ENCODE data around the gene ELOVL6. TPM values are rescaled to one million over a fixed set of nuclear protein-coding genes. Genes with fewer than 3 reads are reported as not detected.

The ELOVL6 gene
- total and polyA plus RNA-seq, 4 donors = 19.5 to 38.8 (median 37.5) TPM

- TF ChIP-seq, protein P1, sequence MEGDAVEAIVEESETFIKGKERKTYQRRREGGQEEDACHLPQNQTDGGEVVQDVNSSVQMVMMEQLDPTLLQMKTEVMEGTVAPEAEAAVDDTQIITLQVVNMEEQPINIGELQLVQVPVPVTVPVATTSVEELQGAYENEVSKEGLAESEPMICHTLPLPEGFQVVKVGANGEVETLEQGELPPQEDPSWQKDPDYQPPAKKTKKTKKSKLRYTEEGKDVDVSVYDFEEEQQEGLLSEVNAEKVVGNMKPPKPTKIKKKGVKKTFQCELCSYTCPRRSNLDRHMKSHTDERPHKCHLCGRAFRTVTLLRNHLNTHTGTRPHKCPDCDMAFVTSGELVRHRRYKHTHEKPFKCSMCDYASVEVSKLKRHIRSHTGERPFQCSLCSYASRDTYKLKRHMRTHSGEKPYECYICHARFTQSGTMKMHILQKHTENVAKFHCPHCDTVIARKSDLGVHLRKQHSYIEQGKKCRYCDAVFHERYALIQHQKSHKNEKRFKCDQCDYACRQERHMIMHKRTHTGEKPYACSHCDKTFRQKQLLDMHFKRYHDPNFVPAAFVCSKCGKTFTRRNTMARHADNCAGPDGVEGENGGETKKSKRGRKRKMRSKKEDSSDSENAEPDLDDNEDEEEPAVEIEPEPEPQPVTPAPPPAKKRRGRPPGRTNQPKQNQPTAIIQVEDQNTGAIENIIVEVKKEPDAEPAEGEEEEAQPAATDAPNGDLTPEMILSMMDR (IDR thresholded peaks at IDR 0.05; ENCODE audit: low read depth, low read length, missing input control) = no peak
- TF ChIP-seq FOXA2 (IDR thresholded peaks at IDR 0.05) (no peak), TAF1 (conservative IDR thresholded peaks at IDR 0.05) (no peak), RXRA (IDR thresholded peaks at IDR 0.05) (no peak), NR2F2 (IDR thresholded peaks at IDR 0.05) (no peak), JUND (IDR thresholded peaks at IDR 0.05) (no peak), EGR1 (IDR thresholded peaks at IDR 0.05; ENCODE audit: low read depth in 2 of 2) (no peak), RAD21 (IDR thresholded peaks at IDR 0.05) (no peak)
- TF ChIP-seq, protein P2, sequence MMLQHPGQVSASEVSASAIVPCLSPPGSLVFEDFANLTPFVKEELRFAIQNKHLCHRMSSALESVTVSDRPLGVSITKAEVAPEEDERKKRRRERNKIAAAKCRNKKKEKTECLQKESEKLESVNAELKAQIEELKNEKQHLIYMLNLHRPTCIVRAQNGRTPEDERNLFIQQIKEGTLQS (IDR thresholded peaks at IDR 0.05) = no peak
Observed at GRCh38 chr4:110160618-110161017, 37.8 kb downstream of the ELOVL6 start (continued).

- 88% methylated on average over 4 of the region's 4 CpGs for WGBS
- Histone ChIP-seq H3K36me3 (ENCODE audit: control insufficient read depth in 4 of 4, insufficient read depth in 3 of 4, low read depth in 1 of 4, low read length in 3 of 4) (no peaks in the 10 kb centered on the region), H3K27ac (ENCODE audit: low read depth in 1 of 2, low read length in 2 of 2) (no peak overlapping the region), H3K4me3 (ENCODE audit: low read depth in 1 of 3, low read length in 3 of 3) (no peak overlapping the region), H3K9ac (ENCODE audit: low read depth in 1 of 2, low read length in 2 of 2) (no peak overlapping the region), H3K9me3 (ENCODE audit: control insufficient read depth in 4 of 4, low read length in 3 of 4) (no peaks in the 10 kb centered on the region), H3K27me3 (ENCODE audit: control insufficient read depth in 4 of 4, insufficient read depth in 4 of 4, low read length in 3 of 4) (no peaks in the 10 kb centered on the region), H3K4me1 (ENCODE audit: control insufficient read depth in 4 of 4, insufficient read depth in 4 of 4, low read length in 3 of 4) (peaks cover 0 to 2% (median under 1%) of the 10 kb centered on the region in 4 donors)
- no peak for TF ChIP-seq YY1 (IDR thresholded peaks at IDR 0.05)
- no peak for TF ChIP-seq HNF4A (conservative IDR thresholded peaks at IDR 0.05)
- TF ChIP-seq FOXA1 (IDR thresholded peaks at IDR 0.05) = no peak
- TF ChIP-seq EGR1 (IDR thresholded peaks at IDR 0.05; ENCODE audit: low read depth in 2 of 2) = no peak
- TF ChIP-seq GABPA (IDR thresholded peaks at IDR 0.05 in 1 of 2, conservative IDR thresholded peaks at IDR 0.05 in 1 of 2) = no peak
- TF ChIP-seq RXRA (IDR thresholded peaks at IDR 0.05) = no peak
- TF ChIP-seq MAX (IDR thresholded peaks at IDR 0.05) = no peak
- TF ChIP-seq, protein P2 (IDR thresholded peaks at IDR 0.05) = no peak
- TF ChIP-seq NR2F2 (IDR thresholded peaks at IDR 0.05) = no peak
- TF ChIP-seq, protein P3, sequence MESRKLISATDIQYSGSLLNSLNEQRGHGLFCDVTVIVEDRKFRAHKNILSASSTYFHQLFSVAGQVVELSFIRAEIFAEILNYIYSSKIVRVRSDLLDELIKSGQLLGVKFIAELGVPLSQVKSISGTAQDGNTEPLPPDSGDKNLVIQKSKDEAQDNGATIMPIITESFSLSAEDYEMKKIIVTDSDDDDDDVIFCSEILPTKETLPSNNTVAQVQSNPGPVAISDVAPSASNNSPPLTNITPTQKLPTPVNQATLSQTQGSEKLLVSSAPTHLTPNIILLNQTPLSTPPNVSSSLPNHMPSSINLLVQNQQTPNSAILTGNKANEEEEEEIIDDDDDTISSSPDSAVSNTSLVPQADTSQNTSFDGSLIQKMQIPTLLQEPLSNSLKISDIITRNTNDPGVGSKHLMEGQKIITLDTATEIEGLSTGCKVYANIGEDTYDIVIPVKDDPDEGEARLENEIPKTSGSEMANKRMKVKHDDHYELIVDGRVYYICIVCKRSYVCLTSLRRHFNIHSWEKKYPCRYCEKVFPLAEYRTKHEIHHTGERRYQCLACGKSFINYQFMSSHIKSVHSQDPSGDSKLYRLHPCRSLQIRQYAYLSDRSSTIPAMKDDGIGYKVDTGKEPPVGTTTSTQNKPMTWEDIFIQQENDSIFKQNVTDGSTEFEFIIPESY (IDR thresholded peaks at IDR 0.05) = no peak
- TF ChIP-seq REST (IDR thresholded peaks at IDR 0.05) = no peak
- TF ChIP-seq, protein P1 (IDR thresholded peaks at IDR 0.05; ENCODE audit: low read depth, low read length, missing input control) = no peak
- TF ChIP-seq SP1 (IDR thresholded peaks at IDR 0.05) = no peak
- TF ChIP-seq RAD21 (IDR thresholded peaks at IDR 0.05) = no peak
- TF ChIP-seq FOXA2 (IDR thresholded peaks at IDR 0.05) = no peak
- no peak for TF ChIP-seq JUND (IDR thresholded peaks at IDR 0.05)
- no peak for TF ChIP-seq HNF4G (IDR thresholded peaks at IDR 0.05)
- no peak for DNase-seq (ENCODE audit: low spot score)
Observed at GRCh38 chr4:110159541-110159940, 38.9 kb downstream of the ELOVL6 start.
